A549 treated with Hydrocortisone at 1 μM for 4 hours (cell line): Measurements from ENCODE around the gene C17orf78. TPM values are rescaled to one million over a fixed set of nuclear protein-coding genes. Genes with fewer than 3 reads are reported as not detected.

Experiments used
- total RNA-seq: library from RNA; stranded (reverse); fragments of 200-300 nt; extraction: Qiagen RNA extraction; gene quantifications from 5 replicates; pipeline ENCODE4 v1.2.3, GENCODE V29; 2022

C17orf78 gene
- not detected in 5 replicates for total RNA-seq

GRCh38 chr17:37375706-37376105, at the start of gene C17orf78:
C17orf78 (plus strand) TSS chr17:37375985; CDS start chr17:37376093, 108 bp downstream.

GRCh38 chr17:37406635-37407461, 31.1 kb downstream of the C17orf78 start, which contains the start of the genes ACACA and TADA2A:
ACACA (minus strand) TSS chr17:37406836; CDS start chr17:37406299, 537 bp downstream.
TADA2A (plus strand) TSS chr17:37406886; CDS start chr17:37411366, 4,480 bp downstream.

Other genes with a start within 250 kb of the C17orf78 start
- 45.9 to 56.7 TPM (median 48.1 TPM) in 5 replicates for gene ACACA, start 30.9 kb downstream of the C17orf78 start, total RNA-seq
- gene TADA2A, start 30.9 kb downstream of the C17orf78 start, total RNA-seq: 11.8 to 14.9 TPM (median 12.7 TPM) in 5 replicates
- gene DUSP14, start 113.9 kb downstream of the C17orf78 start, total RNA-seq: 44.9 to 53.6 TPM (median 50.1 TPM) in 5 replicates
- gene SYNRG, start 233.4 kb downstream of the C17orf78 start, total RNA-seq: 11.5 to 16.5 TPM (median 13.3 TPM) in 5 replicates